Mesodermal cell (in vitro differentiated cells): ENCODE data around the gene RBP5.

Experiments
- H3K27ac ChIP-seq: 2 replicates; pipeline ENCODE4 v1.7.0; 2013; ENCODE audit warnings: mild to moderate bottlenecking, low read depth, low read length, moderate library complexity; ENCODE audit not compliant: severe bottlenecking
- H3K36me3 ChIP-seq: 2 replicates; pipeline ENCODE4 v1.7.1; 2013; ENCODE audit warnings: mild to moderate bottlenecking, low read length, moderate library complexity; ENCODE audit not compliant: control insufficient read depth, insufficient read depth
- H3K4me1 ChIP-seq: one replicate; pipeline ENCODE4 v1.7.1; 2013; ENCODE audit warnings: mild to moderate bottlenecking, low read length; ENCODE audit not compliant: insufficient read depth, control insufficient read depth, poor library complexity, severe bottlenecking
- H3K4me3 ChIP-seq: 2 replicates; pipeline ENCODE4 v1.7.0; 2013; ENCODE audit warnings: low read length, control low read depth, mild to moderate bottlenecking; ENCODE audit not compliant: insufficient read depth, poor library complexity, severe bottlenecking; ENCODE audit errors: extremely low read depth
- H3K9me3 ChIP-seq: 2 replicates; pipeline ENCODE4 v1.7.1; 2013; ENCODE audit warnings: mild to moderate bottlenecking, low read length, moderate library complexity; ENCODE audit not compliant: control insufficient read depth
- WGBS, 2 experiments: methylation state at CpG; one replicate each; pipeline ENCODE4 v1.1.5; 2013; ENCODE audit warnings: missing lambda C conversion rate in 2 of 2; ENCODE audit not compliant: insufficient coverage in 2 of 2; 5-methylcytosine and 5-hydroxymethylcytosine counted together

The RBP5 gene

GRCh38 chr12:7101047-7101693 lies 27.5 kb downstream of the RBP5 start:
- no peak overlapping the region for H3K4me3 ChIP-seq
- no peaks in the 10 kb centered on the region for H3K4me1 ChIP-seq
- peaks cover 5% of the 10 kb centered on the region for H3K36me3 ChIP-seq
- 88 to 90% methylated on average over 3 to 4 of the region's 4 CpGs for WGBS, 2 experiments
- H3K27ac ChIP-seq = no peak overlapping the region
- H3K9me3 ChIP-seq = peaks cover 8% of the 10 kb centered on the region

GRCh38 chr12:7100239-7100638 lies 28.4 kb downstream of the RBP5 start:
- H3K4me1 ChIP-seq = no peaks in the 10 kb centered on the region
- no peaks in the 10 kb centered on the region for H3K9me3 ChIP-seq
- H3K27ac ChIP-seq = no peak overlapping the region
- WGBS, 2 experiments = 96 to 100% methylated on average over 1 to 3 of the region's 4 CpGs
- peaks cover 5% of the 10 kb centered on the region for H3K36me3 ChIP-seq
- no peak overlapping the region for H3K4me3 ChIP-seq

GRCh38 chr12:7099290-7099996 lies 29.2 kb downstream of the RBP5 start:
- Histone ChIP-seq H3K4me3 (no peak overlapping the region), H3K27ac (no peak overlapping the region)
- 86 to 92% methylated on average over 8 to 9 of the region's 9 CpGs for WGBS, 2 experiments

DNA sequence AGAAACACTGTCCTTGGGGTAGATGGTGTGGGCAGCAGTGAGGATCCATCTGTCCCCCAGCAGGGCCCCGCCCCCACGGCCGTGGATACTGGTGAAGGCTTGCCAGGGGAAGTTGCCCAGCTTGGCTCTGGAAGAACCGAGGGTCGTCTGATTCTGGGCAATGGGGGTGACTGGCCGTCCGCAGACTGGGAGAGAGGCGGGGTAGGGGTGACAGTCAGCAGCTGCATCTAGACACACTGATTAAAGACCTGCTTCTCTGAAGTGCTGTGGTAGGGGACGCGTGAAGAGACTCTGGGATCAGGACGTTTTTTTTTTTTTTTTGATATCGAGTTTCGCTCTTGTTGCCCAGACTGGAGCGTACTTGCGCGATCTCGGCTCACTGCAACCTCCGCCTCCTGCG lies 31.7 kb downstream of the RBP5 start:
- Histone ChIP-seq H3K36me3 (peaks cover 5% of the 10 kb centered on the region), H3K9me3 (no peaks in the 10 kb centered on the region), H3K4me1 (no peaks in the 10 kb centered on the region), H3K27ac (no peak overlapping the region), H3K4me3 (no peak overlapping the region)
- WGBS, 2 experiments = 91 to 95% methylated on average over 18 of the region's 19 CpGs

More at GRCh38 chr12:7099290-7099996, 29.2 kb downstream of the RBP5 start:
- peaks cover 5% of the 10 kb centered on the region for H3K36me3 ChIP-seq
- no peaks in the 10 kb centered on the region for H3K9me3 ChIP-seq
- H3K4me1 ChIP-seq = no peaks in the 10 kb centered on the region

DNA sequence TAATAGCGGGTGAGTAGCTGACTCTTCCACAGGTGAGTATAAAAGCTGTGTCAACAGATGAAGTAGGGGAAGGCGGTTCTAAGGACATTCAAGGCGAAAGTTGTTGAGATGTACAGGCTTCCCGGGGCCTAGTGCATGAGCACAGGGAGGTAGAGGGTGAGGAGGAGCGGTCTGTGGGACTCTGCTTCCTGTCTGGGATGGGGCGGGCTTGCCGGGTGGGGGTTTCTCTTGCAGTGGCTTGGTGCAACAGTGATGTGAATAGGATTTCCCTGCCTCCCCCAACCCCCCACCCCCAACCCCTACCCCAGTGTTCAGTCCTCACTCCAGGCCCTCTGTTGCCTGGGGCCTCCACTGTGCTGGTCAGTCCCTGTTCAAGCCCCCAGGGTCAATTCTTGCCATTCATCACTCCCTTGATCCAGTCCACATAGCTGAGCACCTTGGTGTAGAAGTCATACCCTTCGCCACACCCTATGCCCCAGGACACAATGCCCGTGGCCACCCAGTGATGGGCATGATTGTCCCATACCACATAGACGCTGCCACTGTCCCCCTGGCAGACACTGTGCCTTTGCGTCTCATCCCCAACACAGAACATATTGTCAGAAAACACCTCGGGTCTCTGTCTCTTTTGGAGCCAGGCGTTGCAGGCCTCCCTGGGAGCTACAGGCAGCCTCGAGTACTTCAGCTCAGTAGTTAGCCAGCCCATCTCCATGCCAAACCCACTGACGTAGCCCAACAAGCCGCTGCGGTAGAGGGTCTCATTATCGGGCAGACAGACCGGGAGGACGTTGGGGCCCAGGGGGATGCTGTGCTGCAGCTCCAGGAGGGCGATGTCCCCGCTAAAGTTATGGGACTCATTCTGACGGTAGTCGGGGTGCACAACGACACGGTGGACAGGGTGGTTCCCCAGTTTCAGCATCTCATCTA lies 32.4 kb downstream of the RBP5 start:
- peaks cover 5% of the 10 kb centered on the region for H3K36me3 ChIP-seq
- no peaks in the 10 kb centered on the region for H3K4me1 ChIP-seq
- no peaks in the 10 kb centered on the region for H3K9me3 ChIP-seq
- H3K27ac ChIP-seq = no peak overlapping the region
- 94 to 95% methylated on average over 21 to 22 of the region's 26 CpGs for WGBS, 2 experiments
- H3K4me3 ChIP-seq = no peak overlapping the region

DNA sequence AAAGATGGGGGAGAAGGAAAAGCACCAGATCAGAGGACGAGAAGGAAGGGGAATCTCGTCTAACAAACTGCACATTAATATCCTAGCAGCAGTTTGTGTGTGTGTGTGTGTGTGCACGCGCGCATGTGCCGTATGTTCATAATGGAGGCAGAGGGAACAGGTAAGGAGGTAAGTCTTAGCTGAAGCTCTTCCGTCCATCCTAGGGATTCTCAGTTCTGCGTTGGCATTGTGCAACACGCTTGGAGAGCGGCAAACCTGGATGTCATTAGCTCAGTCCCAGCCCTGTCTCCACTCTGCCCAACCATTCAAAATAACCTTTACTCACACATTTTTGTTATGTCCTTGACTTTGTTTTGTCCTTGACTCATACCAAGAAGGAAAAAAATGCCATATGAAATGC lies 34.8 kb downstream of the RBP5 start:
- Histone ChIP-seq H3K4me3 (no peak overlapping the region), H3K4me1 (no peaks in the 10 kb centered on the region), H3K9me3 (no peaks in the 10 kb centered on the region), H3K36me3 (no peaks in the 10 kb centered on the region), H3K27ac (no peak overlapping the region)
- WGBS, 2 experiments = 87 to 96% methylated on average over 7 to 10 of the region's 10 CpGs

DNA sequence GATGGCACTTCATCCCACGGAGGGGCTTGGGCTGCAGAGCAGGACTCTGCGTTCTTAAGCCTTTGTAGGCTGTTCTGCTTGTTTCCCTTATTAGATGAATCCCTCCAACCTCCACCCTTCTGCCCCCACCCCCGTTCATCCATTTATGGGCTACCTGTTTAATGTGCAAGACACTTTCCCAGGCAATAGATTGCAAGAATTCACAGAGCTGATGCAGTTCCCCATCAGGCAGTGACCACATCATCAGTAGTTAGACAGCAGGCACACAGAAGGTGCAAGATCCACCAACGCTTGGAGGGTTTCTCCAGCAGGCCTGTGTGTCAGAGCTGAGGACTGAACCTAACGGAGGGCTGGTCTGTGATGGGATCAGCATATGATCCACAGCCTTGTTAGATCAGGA lies 35.2 kb downstream of the RBP5 start:
- WGBS, 2 experiments = 89 to 94% methylated on average over 5 of the region's 5 CpGs

GRCh38 chr12:7092986-7093460 lies 35.7 kb downstream of the RBP5 start:
- Histone ChIP-seq H3K27ac (no peak overlapping the region), H3K9me3 (no peaks in the 10 kb centered on the region), H3K4me3 (no peak overlapping the region), H3K4me1 (no peaks in the 10 kb centered on the region), H3K36me3 (no peaks in the 10 kb centered on the region)
- WGBS, 2 experiments = 84 to 87% methylated on average over 5 of the region's 8 CpGs

More for the DNA sequence above, 35.2 kb downstream of the RBP5 start:
- H3K9me3 ChIP-seq = no peaks in the 10 kb centered on the region
- no peak overlapping the region for H3K27ac ChIP-seq
- H3K4me3 ChIP-seq = no peak overlapping the region
- no peaks in the 10 kb centered on the region for H3K36me3 ChIP-seq
- H3K4me1 ChIP-seq = no peaks in the 10 kb centered on the region

DNA sequence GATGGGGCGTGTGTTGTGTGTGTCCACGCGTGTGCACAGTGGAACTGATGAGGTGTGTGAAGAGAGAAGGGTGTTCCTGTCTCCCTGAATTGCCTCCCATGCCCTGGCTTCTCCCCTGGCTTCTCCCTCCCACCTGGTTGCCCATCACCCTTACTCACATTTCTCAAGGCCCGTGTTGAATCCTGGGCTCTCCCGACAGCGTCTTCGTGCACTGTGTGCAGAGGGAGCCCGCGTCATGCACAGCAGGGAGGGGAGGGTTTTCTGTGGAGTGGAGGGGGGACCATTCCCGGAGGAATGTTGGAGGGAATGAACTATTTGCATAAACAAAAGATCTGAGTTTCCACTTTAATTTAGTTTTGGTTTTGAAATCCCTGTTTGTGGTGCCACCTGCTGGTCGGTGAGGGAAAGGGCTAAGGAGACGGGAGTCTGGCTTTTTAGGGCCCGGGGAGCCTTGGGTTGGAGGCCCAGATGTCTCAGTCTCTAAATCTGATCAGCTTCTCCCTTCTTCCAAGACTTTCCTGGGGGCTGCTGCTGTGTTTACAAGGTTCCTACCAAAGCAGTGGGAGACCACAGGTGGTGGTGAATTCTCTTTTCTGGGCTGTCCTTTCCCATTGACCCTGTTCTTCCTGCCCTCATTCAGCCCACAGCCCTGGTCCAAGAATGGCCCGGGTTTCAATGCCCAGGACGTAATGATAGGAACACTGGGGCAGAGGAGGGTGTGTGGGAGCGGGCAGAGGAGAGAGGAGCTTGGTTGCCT lies 36.3 kb downstream of the RBP5 start, which contains the start of gene C1R:
Gene C1R (minus strand): TSS at position 217 of the 757 bp plus-strand sequence. CDS start 57 bp downstream, at position 160.
- WGBS, 2 experiments = 37 to 60% methylated on average over 7 to 9 of the region's 16 CpGs
- no peaks in the 10 kb centered on the region for H3K36me3 ChIP-seq
- H3K9me3 ChIP-seq = no peaks in the 10 kb centered on the region
- H3K27ac ChIP-seq = no peak within 1 kb of the TSS
- H3K4me3 ChIP-seq = no peak within 1 kb of the TSS
- H3K4me1 ChIP-seq = no peaks in the 10 kb centered on the region

DNA sequence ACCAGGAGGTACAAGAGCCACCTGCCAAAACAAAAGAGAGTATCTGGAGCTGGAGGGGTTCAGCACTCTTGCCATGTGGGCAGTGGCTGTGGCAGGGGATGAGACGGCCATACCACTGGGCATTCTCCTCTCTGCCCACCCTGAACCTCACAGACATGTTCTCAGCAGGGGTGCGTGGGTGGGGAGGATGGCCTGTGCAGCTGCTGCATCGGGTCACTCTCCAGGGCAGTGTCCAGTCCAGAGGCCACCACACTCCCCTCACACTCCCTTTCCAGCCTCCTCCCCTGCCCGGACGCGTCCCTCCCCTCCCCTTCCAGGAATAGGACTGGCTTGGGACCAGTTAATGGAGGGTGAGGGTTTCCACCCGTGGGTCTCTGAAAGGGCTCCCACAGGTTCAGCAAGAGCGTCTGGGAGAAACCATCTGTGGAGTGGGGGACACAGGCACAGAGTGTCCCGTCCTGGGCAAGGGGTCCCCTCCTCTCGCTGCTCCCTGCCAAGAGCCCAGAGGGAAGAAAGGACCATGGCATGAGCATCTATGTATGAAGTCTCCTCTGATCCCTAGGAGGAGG lies 36.9 kb downstream of the RBP5 start:
- WGBS, 2 experiments = 78 to 94% methylated on average over 4 to 6 of the region's 10 CpGs
- Histone ChIP-seq H3K4me3 (no peak overlapping the region), H3K4me1 (no peaks in the 10 kb centered on the region), H3K27ac (no peak overlapping the region), H3K9me3 (no peaks in the 10 kb centered on the region), H3K36me3 (no peaks in the 10 kb centered on the region)
